ENCODE results near the gene LIF. TPM values are rescaled to one million over a fixed set of nuclear protein-coding genes. Genes with fewer than 3 reads are reported as not detected.

Gene LIF
- polyA plus RNA-seq, 1 donor (not counting 4 experiments of a cell fraction or from before 2014, with no cell fraction given) = 3.1 TPM

DNA sequence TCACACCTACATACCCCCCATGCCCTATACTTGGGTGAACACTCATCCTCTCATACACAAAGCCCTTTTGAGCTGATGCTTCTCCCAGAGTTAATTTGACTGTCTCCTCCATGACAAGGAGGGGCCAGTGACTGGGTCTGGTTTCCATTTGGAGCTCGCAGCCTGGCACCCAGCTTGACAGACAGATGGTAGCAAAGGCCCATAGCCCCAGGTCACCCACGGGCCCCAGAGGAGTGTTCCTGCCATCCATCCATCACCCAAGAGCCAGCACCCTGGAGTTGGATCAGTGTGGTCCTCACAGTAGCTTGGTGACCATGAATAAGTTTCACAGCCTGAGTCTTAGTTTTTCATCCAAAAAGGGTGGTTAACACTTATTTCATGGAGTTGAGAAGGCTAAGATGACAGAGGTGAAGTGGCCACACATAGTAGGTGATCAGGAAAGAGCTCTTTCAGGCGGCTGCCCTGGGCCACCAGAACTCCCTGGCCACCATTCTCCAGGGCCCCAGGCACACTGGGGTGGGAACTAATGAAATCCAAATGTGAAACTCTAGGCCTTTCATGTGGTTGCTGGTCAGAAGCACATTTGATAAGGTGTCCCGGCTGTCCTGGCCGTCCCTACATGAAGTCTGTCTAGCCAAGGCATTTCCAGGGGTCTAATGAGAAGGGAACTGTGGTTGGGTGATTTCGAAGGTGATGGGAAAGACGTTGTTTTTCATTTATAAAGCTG, 42.4 kb downstream of the LIF start:
- no peak overlapping the region for H3K4me2 ChIP-seq (ENCODE audit: control insufficient read depth, extremely low read depth, insufficient read depth, low read depth, low read length)
- FAIRE-seq = no peak
- dilution Hi-C loops (cut with MboI; ENCODE audit: extremely low pct_ligation_motif_present, low sequenced_read_pairs) = no loop called here

DNA sequence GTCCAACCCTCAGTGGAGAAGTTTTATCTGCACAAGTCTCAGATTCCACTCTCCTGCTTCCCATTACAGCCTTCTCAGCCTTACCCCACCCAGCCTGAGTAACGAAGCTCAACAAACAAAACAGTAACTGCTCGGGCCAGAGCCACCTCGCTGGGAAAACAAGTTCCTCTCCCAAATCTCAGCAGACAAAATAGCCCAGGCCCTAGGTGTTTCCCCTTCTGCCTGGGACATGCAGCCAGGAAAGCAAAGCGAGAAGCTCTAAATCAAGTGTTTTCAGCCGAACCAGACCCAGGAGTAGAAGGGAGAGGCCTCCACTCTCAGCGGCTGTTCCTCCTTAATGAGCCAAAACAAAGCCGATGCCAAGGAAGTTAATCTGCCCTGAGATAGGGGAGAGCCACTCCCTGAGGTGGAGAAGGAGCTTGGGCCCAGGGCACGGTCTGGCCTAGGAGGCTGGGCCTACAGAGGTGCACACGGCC, 44.0 kb downstream of the LIF start:
- H3K9ac ChIP-seq (ENCODE audit: control insufficient read depth, extremely low read depth, insufficient read depth, low read length) = peak overlapping the region; percentile 30
- dilution Hi-C loops (cut with MboI; ENCODE audit: extremely low pct_ligation_motif_present, low sequenced_read_pairs) = no loop called here
- H2AFZ ChIP-seq (ENCODE audit: control insufficient read depth, low read length) = peak overlapping the region; percentile 85

More for the DNA sequence above, 42.4 kb downstream of the LIF start:
- H3K4me3 ChIP-seq (ENCODE audit: control insufficient read depth in 2 of 3, extremely low read depth in 1 of 3, insufficient read depth in 2 of 3, low read depth in 1 of 3, low read length in 3 of 3) = no peak overlapping the region
- H3K36me3 ChIP-seq (ENCODE audit: control insufficient read depth in 2 of 2, extremely low read depth in 1 of 2, insufficient read depth in 2 of 2, low read length in 2 of 2) = no peaks in the 10 kb centered on the region
- no peaks in the 10 kb centered on the region for H3K27me3 ChIP-seq (ENCODE audit: control insufficient read depth, extremely low read depth, insufficient read depth, low read length)
- no peaks in the 10 kb centered on the region for H3K9me1 ChIP-seq (ENCODE audit: control insufficient read depth, extremely low read depth, insufficient read depth, low read length)
- no peak for TF ChIP-seq EZH2 (IDR thresholded peaks at IDR 0.05; ENCODE audit: low read length)
- H2AFZ ChIP-seq (ENCODE audit: control insufficient read depth, low read length) = peak overlapping the region; percentile 33
- H3K27ac ChIP-seq (ENCODE audit: control insufficient read depth, insufficient read depth, low read length) = no peak overlapping the region
- H3K9ac ChIP-seq (ENCODE audit: control insufficient read depth, extremely low read depth, insufficient read depth, low read length) = peak overlapping the region; percentile 48
- H4K20me1 ChIP-seq (ENCODE audit: control insufficient read depth, extremely low read depth, insufficient read depth, low read length) = no peaks in the 10 kb centered on the region
- H3K79me2 ChIP-seq (ENCODE audit: control insufficient read depth, insufficient read depth, low read length) = no peaks in the 10 kb centered on the region
- H3K9me3 ChIP-seq (ENCODE audit: control insufficient read depth, low read depth, low read length) = peaks cover 5% of the 10 kb centered on the region
- peaks cover 33% of the 10 kb centered on the region for H3K4me1 ChIP-seq (ENCODE audit: control insufficient read depth, extremely low read depth, insufficient read depth, low read length)
- DNase-seq (ENCODE audit: low read depth, low spot score) = no peak

More for the DNA sequence above, 44.0 kb downstream of the LIF start:
- Histone ChIP-seq H3K9me3 (ENCODE audit: control insufficient read depth, low read depth, low read length) (peaks cover 5% of the 10 kb centered on the region), H3K4me1 (ENCODE audit: control insufficient read depth, extremely low read depth, insufficient read depth, low read length) (peaks cover 33% of the 10 kb centered on the region), H3K27ac (ENCODE audit: control insufficient read depth, insufficient read depth, low read length) (peak overlapping the region; percentile 42), H3K27me3 (ENCODE audit: control insufficient read depth, extremely low read depth, insufficient read depth, low read length) (no peaks in the 10 kb centered on the region), H4K20me1 (ENCODE audit: control insufficient read depth, extremely low read depth, insufficient read depth, low read length) (no peaks in the 10 kb centered on the region), H3K9me1 (ENCODE audit: control insufficient read depth, extremely low read depth, insufficient read depth, low read length) (no peaks in the 10 kb centered on the region), H3K4me2 (ENCODE audit: control insufficient read depth, extremely low read depth, insufficient read depth, low read depth, low read length) (no peak overlapping the region), H3K79me2 (ENCODE audit: control insufficient read depth, insufficient read depth, low read length) (no peaks in the 10 kb centered on the region), H3K4me3 (ENCODE audit: control insufficient read depth in 2 of 3, extremely low read depth in 1 of 3, insufficient read depth in 2 of 3, low read depth in 1 of 3, low read length in 3 of 3) (no peak overlapping the region), H3K36me3 (ENCODE audit: control insufficient read depth in 2 of 2, extremely low read depth in 1 of 2, insufficient read depth in 2 of 2, low read length in 2 of 2) (no peaks in the 10 kb centered on the region)
- DNase-seq (ENCODE audit: low read depth, low spot score) = no peak
- FAIRE-seq = no peak
- no peak for TF ChIP-seq EZH2 (IDR thresholded peaks at IDR 0.05; ENCODE audit: low read length)
- no peak for TF ChIP-seq CTCF (optimal IDR thresholded peaks at IDR 0.05 in 1 of 3, IDR thresholded peaks at IDR 0.05 in 1 of 3, conservative IDR thresholded peaks at IDR 0.05 in 1 of 3; ENCODE audit: extremely low read depth in 1 of 3, insufficient read depth in 2 of 3, low read length in 3 of 3)
